Spinal cord (tissue), 10 donors: ENCODE measurements around the gene AJM1. TPM values are rescaled to one million over a fixed set of nuclear protein-coding genes. Genes with fewer than 3 reads are reported as not detected.

Experiments
- DNase-seq, 6 donors: peaks; one replicate each; pipeline versions ENCODE4 v3.0.0 to v3.0.0-alpha.2; 2013 to 2015; ENCODE audit warnings: low spot score in 6 of 6, low read depth in 4 of 6
- H3K27ac ChIP-seq: one replicate; pipeline ENCODE4 v1.5.1; 2013; ENCODE audit warnings: low read depth, low read length, control low read depth
- H3K27me3 ChIP-seq: one replicate; pipeline ENCODE4 v1.6.1; 2013; ENCODE audit warnings: low read length; ENCODE audit not compliant: control insufficient read depth, insufficient read depth
- H3K36me3 ChIP-seq: one replicate; pipeline ENCODE4 v1.6.1; 2013; ENCODE audit warnings: low read length; ENCODE audit not compliant: control insufficient read depth, insufficient read depth
- H3K4me1 ChIP-seq: one replicate; pipeline ENCODE4 v1.6.1; 2013; ENCODE audit warnings: low read length; ENCODE audit not compliant: control insufficient read depth, insufficient read depth
- H3K4me3 ChIP-seq: one replicate; pipeline ENCODE4 v1.5.1; 2013; ENCODE audit warnings: low read depth, low read length, control low read depth
- H3K9me3 ChIP-seq: one replicate; pipeline ENCODE4 v1.6.1; 2013; ENCODE audit warnings: low read length; ENCODE audit not compliant: control insufficient read depth, insufficient read depth
- WGBS: methylation state at CpG from one replicate; pipeline ENCODE4 v1.1.5; 2013; ENCODE audit warnings: missing lambda C conversion rate; ENCODE audit not compliant: insufficient coverage; 5-methylcytosine and 5-hydroxymethylcytosine counted together
- polyA plus RNA-seq, 2 donors: library from polyadenylated mRNA; unstranded; fragments of 120-200 nt; gene quantifications; one replicate each; pipeline ENCODE4 v1.2.1, GENCODE V29; 2013; ENCODE audit not compliant: insufficient read length in 2 of 2
- total RNA-seq, 2 donors: library from RNA; depleted of rRNA in 1 of 2; stranded (reverse); fragments of 120-200 nt in 1 of 2; fragments of >200 nt in 1 of 2; gene quantifications; one replicate each; pipeline versions ENCODE4 v1.2.3 to v1.2.4, GENCODE V29; 2013 to 2014
- donor health status: healthy.

AJM1 gene
- total and polyA plus RNA-seq, 4 donors = 1.2 to 20.5 (median 10.7) TPM

GRCh38 chr9:136844761-136845464 is 2.6 kb downstream of the AJM1 start:
- H3K27ac ChIP-seq = no peak overlapping the region
- H3K36me3 ChIP-seq = peaks cover 51% of the 10 kb centered on the region
- 24% methylated on average over 88 of the region's 88 CpGs for WGBS
- no peak for DNase-seq
- H3K4me3 ChIP-seq = no peak overlapping the region
- H3K4me1 ChIP-seq = peaks cover 64% of the 10 kb centered on the region
- H3K9me3 ChIP-seq = no peaks in the 10 kb centered on the region
- H3K27me3 ChIP-seq = peaks cover 31% of the 10 kb centered on the region

- Histone ChIP-seq H3K9me3 (no peaks in the 10 kb centered on the region), H3K4me3 (no peak overlapping the region), H3K27me3 (peaks cover 31% of the 10 kb centered on the region), H3K36me3 (peaks cover 51% of the 10 kb centered on the region), H3K27ac (no peak overlapping the region), H3K4me1 (peaks cover 67% of the 10 kb centered on the region)
- DNase-seq = no peak
- 35% methylated on average over 102 of the region's 102 CpGs for WGBS
These were observed 3.4 kb downstream of the AJM1 start for GRCh38 chr9:136845465-136846260.

- no peak overlapping the region for H3K4me3 ChIP-seq
- H3K27ac ChIP-seq = no peak overlapping the region
- H3K9me3 ChIP-seq = no peaks in the 10 kb centered on the region
- peaks cover 66% of the 10 kb centered on the region for H3K4me1 ChIP-seq
- H3K27me3 ChIP-seq = peaks cover 31% of the 10 kb centered on the region
- no peak for DNase-seq
- WGBS = 18% methylated on average over 98 of the region's 98 CpGs
- peaks cover 51% of the 10 kb centered on the region for H3K36me3 ChIP-seq
These were observed 4.3 kb downstream of the AJM1 start for GRCh38 chr9:136846376-136847087.

GRCh38 chr9:136847088-136847825 is 5.0 kb downstream of the AJM1 start:
- Histone ChIP-seq H3K9me3 (no peaks in the 10 kb centered on the region), H3K4me3 (peak overlapping the region; percentile 91), H3K4me1 (peaks cover 58% of the 10 kb centered on the region), H3K36me3 (peaks cover 53% of the 10 kb centered on the region), H3K27me3 (peaks cover 31% of the 10 kb centered on the region), H3K27ac (peak overlapping the region; percentile 98)
- 18% methylated on average over 67 of the region's 75 CpGs for WGBS
- peak in 2 of 6 donors; percentile 4 to 66 for DNase-seq

GRCh38 chr9:136847826-136848392 is 5.6 kb downstream of the AJM1 start:
- peaks cover 60% of the 10 kb centered on the region for H3K36me3 ChIP-seq
- 8% methylated on average over 48 of the region's 48 CpGs for WGBS
- H3K9me3 ChIP-seq = no peaks in the 10 kb centered on the region
- H3K27ac ChIP-seq = peak overlapping the region; percentile 98
- peak in 2 of 6 donors; percentile 26 to 77 for DNase-seq
- peaks cover 52% of the 10 kb centered on the region for H3K4me1 ChIP-seq
- peaks cover 31% of the 10 kb centered on the region for H3K27me3 ChIP-seq
- peak overlapping the region; percentile 91 for H3K4me3 ChIP-seq

GRCh38 chr9:136848393-136849037 is 6.2 kb downstream of the AJM1 start:
- H3K4me3 ChIP-seq = peak overlapping the region; percentile 91
- H3K9me3 ChIP-seq = no peaks in the 10 kb centered on the region
- WGBS = 3% methylated on average over 40 of the region's 53 CpGs
- peaks cover 26% of the 10 kb centered on the region for H3K27me3 ChIP-seq
- peaks cover 46% of the 10 kb centered on the region for H3K4me1 ChIP-seq
- DNase-seq = peak in 1 of 6 donors; percentile 45
- H3K27ac ChIP-seq = peak overlapping the region; percentile 98
- H3K36me3 ChIP-seq = peaks cover 66% of the 10 kb centered on the region

- H3K36me3 ChIP-seq = peaks cover 74% of the 10 kb centered on the region
- peak within 1 kb of the TSS; percentile 91 for H3K4me3 ChIP-seq
- H3K4me1 ChIP-seq = peaks cover 38% of the 10 kb centered on the region
- no peaks in the 10 kb centered on the region for H3K9me3 ChIP-seq
- peak within 1 kb of the TSS; percentile 98 for H3K27ac ChIP-seq
- WGBS = under 1% methylated on average over 75 of the region's 77 CpGs
- peaks cover 20% of the 10 kb centered on the region for H3K27me3 ChIP-seq
- peak; percentile 96 to 100 (median 98) for DNase-seq
These were observed 7.0 kb downstream of the AJM1 start, which contains the start of gene PHPT1 for GRCh38 chr9:136849038-136849959. PHPT1 (plus strand) TSS chr9:136849409; CDS start chr9:136849431, 22 bp downstream.
